ENCODE results near the gene CHST15.

CHST15 gene

DNA sequence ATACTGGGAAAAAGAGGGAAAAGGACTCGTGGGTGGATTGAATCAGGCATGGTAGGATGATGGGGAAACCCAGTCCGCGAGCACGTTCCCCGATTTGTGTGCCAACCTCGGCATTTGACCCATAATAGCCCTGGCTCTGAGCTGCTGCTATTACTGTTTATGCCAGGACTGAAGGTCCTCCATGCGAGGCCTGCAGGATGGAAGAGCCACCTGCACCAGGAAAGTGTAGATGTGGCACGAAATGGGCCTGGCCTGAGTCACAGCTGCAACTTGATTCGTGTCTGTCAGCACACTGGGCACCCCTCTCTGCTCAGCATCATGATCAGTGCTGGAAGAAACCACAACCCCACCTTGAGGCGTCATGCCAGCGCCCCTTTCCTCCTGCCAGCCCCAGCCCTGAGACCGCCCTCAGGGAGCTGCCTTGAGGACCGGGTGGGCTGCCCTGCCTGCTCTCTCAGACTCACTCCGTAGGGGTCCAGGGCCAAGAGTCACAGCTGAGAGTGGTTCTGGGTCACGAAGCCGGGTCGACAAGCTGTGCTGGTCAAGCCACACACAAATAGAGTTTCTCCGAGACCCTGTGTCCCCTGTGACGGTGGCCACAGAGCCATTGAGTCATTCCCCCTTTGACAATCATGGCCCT is 74.4 kb downstream of the CHST15 start:
- DNase-seq (ENCODE audit: low spot score in 2 of 2) (no peak), ATAC-seq (no peak)
- H3K27ac Mint-ChIP-seq: no peak overlapping the region
- H3K36me3 Mint-ChIP-seq: no peaks in the 10 kb centered on the region
- H3K4me1 Mint-ChIP-seq: no peaks in the 10 kb centered on the region
- H3K4me3 Mint-ChIP-seq: no peak overlapping the region
- peaks cover under 1% of the 10 kb centered on the region for H3K9me3 Mint-ChIP-seq

GRCh38 chr10:124017729-124018128 is 75.7 kb downstream of the CHST15 start:
- H3K36me3 Mint-ChIP-seq: no peaks in the 10 kb centered on the region
- H3K4me3 Mint-ChIP-seq: no peak overlapping the region
- H3K9me3 Mint-ChIP-seq: peaks cover 4% of the 10 kb centered on the region
- H3K27ac Mint-ChIP-seq: no peak overlapping the region
- ATAC-seq (peak; percentile 11), DNase-seq (ENCODE audit: low spot score in 2 of 2) (no peak)
- no peaks in the 10 kb centered on the region for H3K4me1 Mint-ChIP-seq

DNA sequence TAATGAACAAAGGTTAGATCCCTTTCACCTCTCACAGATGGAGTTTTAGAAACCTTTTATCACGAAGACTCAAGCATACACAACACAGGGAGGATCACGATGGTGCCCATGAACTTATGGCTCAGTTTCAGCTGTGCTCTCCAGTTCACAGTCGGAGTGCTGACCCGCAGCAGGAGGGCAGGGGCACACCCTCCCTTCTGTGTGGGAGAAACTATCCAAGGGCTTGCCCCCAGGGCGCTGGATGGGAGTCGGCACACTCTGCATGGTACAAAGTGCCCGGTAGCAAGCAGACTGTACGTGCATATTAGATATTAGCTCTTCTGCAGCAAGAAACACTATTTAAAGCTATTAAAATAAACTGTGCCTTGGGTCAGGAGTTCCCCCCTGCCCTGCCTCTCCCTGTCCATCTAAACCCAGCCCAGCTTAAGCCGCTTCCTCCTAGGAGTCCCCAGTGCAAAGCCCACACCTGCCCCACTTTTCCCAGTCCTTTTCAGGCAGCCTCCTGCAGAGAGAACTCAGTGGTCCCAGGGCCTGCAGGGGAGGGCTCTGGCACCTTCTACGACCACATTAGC is 76.5 kb downstream of the CHST15 start:
- no peaks in the 10 kb centered on the region for H3K4me1 Mint-ChIP-seq
- no peak overlapping the region for H3K4me3 Mint-ChIP-seq
- peaks cover 4% of the 10 kb centered on the region for H3K9me3 Mint-ChIP-seq
- DNase-seq (ENCODE audit: low spot score in 2 of 2) (no peak), ATAC-seq (no peak)
- no peak overlapping the region for H3K27ac Mint-ChIP-seq
- H3K36me3 Mint-ChIP-seq: no peaks in the 10 kb centered on the region

GRCh38 chr10:124015991-124016390 is 77.4 kb downstream of the CHST15 start:
- H3K9me3 Mint-ChIP-seq: peaks cover 4% of the 10 kb centered on the region
- H3K27ac Mint-ChIP-seq: no peak overlapping the region
- no peak for ATAC-seq
- DNase-seq (ENCODE audit: low spot score in 2 of 2): no peak
- H3K4me1 Mint-ChIP-seq: no peaks in the 10 kb centered on the region
- no peak overlapping the region for H3K4me3 Mint-ChIP-seq
- H3K36me3 Mint-ChIP-seq: no peaks in the 10 kb centered on the region

- no peak for DNase-seq (ENCODE audit: low spot score in 2 of 2)
- Mint-ChIP-seq H3K4me1 (no peaks in the 10 kb centered on the region), H3K36me3 (no peaks in the 10 kb centered on the region), H3K27ac (no peak overlapping the region), H3K4me3 (no peak overlapping the region), H3K9me3 (peaks cover 4% of the 10 kb centered on the region)
- ATAC-seq: no peak
Measured at GRCh38 chr10:124014416-124015154, 78.8 kb downstream of the CHST15 start.

GRCh38 chr10:124013916-124014315 is 79.5 kb downstream of the CHST15 start:
- Mint-ChIP-seq H3K36me3 (no peaks in the 10 kb centered on the region), H3K27ac (no peak overlapping the region), H3K4me1 (no peaks in the 10 kb centered on the region), H3K9me3 (peaks cover 4% of the 10 kb centered on the region), H3K4me3 (no peak overlapping the region)
- ATAC-seq: no peak
- DNase-seq (ENCODE audit: low spot score in 2 of 2): no peak

DNA sequence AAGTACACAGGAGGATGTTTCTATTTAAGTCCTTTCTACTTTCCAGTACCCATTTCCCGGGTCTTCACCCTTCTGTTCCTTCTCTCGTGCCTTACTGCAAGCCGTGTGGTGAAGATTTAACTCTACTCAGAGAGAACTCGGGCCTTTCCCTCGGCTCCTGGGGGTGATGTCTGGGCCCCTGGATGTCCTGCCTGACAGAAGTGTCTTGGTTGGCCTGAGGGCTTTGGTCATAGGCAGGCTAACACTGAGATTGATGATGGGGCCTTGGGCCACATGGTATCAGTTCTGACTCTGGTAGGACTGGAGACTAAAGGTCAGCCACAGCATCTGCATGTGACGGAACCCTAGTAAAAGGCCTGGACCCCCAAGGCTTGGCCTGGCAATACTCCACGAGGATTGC is 80.4 kb downstream of the CHST15 start:
- peaks cover 4% of the 10 kb centered on the region for H3K9me3 Mint-ChIP-seq
- H3K4me3 Mint-ChIP-seq: no peak overlapping the region
- ATAC-seq: no peak
- no peaks in the 10 kb centered on the region for H3K36me3 Mint-ChIP-seq
- H3K4me1 Mint-ChIP-seq: no peaks in the 10 kb centered on the region
- DNase-seq (ENCODE audit: low spot score in 2 of 2): no peak
- no peak overlapping the region for H3K27ac Mint-ChIP-seq

- H3K4me3 Mint-ChIP-seq: no peak overlapping the region
- ATAC-seq: no peak
- H3K4me1 Mint-ChIP-seq: no peaks in the 10 kb centered on the region
- no peaks in the 10 kb centered on the region for H3K36me3 Mint-ChIP-seq
- H3K9me3 Mint-ChIP-seq: peaks cover 4% of the 10 kb centered on the region
- DNase-seq (ENCODE audit: low spot score in 2 of 2): no peak
- no peak overlapping the region for H3K27ac Mint-ChIP-seq
Measured at GRCh38 chr10:124012583-124012982, 80.8 kb downstream of the CHST15 start.

DNA sequence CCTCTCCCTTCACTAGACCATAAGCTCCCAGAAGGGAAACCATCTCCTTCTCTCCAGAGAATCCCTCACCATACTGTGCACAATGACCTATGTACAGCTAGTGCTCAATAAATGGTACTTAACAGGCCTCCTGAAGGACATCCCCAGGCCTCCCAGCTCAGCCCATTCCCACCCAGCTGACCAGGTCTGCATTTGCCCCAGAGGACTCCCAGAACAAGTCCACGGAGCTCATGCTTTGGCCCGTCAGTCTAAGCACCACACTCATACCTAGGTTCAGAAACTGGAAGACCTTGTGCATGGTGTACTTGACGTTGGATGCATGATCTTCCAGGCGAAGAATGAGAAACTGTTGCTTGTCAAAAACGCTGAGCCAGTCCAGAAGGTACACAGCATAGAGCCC is 81.3 kb downstream of the CHST15 start:
- Mint-ChIP-seq H3K4me1 (no peaks in the 10 kb centered on the region), H3K4me3 (no peak overlapping the region), H3K27ac (no peak overlapping the region), H3K36me3 (no peaks in the 10 kb centered on the region), H3K9me3 (peaks cover 4% of the 10 kb centered on the region)
- ATAC-seq: no peak
- no peak for DNase-seq (ENCODE audit: low spot score in 2 of 2)

- ATAC-seq: no peak
Measured at GRCh38 chr10:124011464-124011863, 81.9 kb downstream of the CHST15 start.

DNA sequence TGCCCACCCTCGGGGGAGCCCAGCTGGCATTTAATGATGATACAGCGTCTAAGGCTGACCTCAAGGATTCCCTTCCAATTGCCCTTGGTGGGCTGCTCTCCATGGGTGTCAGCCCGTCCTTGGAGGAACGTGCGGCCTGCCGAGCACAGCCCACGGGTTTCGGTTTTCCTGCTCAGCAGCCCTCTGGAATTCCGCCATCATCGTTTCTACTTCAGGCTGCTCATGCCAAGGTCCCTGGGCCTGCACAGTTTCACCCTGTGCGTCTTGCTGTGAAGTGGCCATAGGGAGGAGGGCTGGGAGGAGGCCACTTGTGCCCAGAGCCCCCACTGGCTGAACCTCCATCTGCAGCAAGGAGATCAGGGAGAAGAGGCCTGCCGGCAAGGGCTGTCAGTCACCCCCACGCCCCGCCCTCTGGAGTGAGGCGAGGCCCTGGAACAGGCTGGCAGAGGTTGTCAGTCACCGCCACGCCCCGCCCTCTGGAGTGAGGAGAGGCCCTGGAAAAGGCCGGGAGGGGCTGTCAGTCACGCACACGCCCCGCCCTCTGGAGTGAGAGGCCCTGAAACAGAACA is 82.8 kb downstream of the CHST15 start:
- DNase-seq (ENCODE audit: low spot score in 2 of 2) (no peak), ATAC-seq (no peak)
- Mint-ChIP-seq H3K27ac (no peak overlapping the region), H3K36me3 (no peaks in the 10 kb centered on the region), H3K9me3 (peaks cover 4% of the 10 kb centered on the region), H3K4me3 (no peak overlapping the region), H3K4me1 (no peaks in the 10 kb centered on the region)

More at GRCh38 chr10:124011464-124011863, 81.9 kb downstream of the CHST15 start:
- Mint-ChIP-seq H3K4me1 (no peaks in the 10 kb centered on the region), H3K4me3 (no peak overlapping the region), H3K9me3 (peaks cover 4% of the 10 kb centered on the region), H3K36me3 (no peaks in the 10 kb centered on the region), H3K27ac (no peak overlapping the region)
- no peak for DNase-seq (ENCODE audit: low spot score in 2 of 2)

DNA sequence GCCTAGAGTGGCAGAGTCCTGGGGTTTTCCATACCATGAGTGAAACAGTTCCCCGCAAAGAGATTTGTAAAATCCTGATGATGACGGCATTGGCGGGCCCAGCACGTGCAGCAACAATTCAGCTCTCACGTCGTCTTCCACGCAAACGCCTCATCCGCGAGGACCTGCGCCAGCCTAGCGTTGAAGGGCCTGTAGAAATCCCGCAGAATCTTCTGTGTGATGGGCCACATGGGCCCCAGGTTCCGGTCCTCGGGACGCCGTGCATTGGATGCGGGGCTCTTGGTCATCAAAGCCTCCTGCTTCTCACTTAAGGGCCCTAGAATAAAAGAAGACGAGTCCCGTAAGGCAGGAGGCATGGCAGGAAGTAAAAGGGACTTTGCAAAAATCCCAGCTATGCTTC is 83.4 kb downstream of the CHST15 start:
- Mint-ChIP-seq H3K27ac (no peak overlapping the region), H3K4me1 (no peaks in the 10 kb centered on the region), H3K36me3 (no peaks in the 10 kb centered on the region), H3K4me3 (no peak overlapping the region), H3K9me3 (peaks cover 4% of the 10 kb centered on the region)
- ATAC-seq (no peak), DNase-seq (ENCODE audit: low spot score in 2 of 2) (no peak)

GRCh38 chr10:124009231-124010015 is 84.0 kb downstream of the CHST15 start:
- ATAC-seq (no peak), DNase-seq (ENCODE audit: low spot score in 2 of 2) (no peak)
- Mint-ChIP-seq H3K27ac (peak overlapping the region; percentile 20), H3K36me3 (no peaks in the 10 kb centered on the region), H3K9me3 (peaks cover 4% of the 10 kb centered on the region), H3K4me1 (no peaks in the 10 kb centered on the region), H3K4me3 (no peak overlapping the region)

GRCh38 chr10:124008681-124009080 is 84.7 kb downstream of the CHST15 start:
- Mint-ChIP-seq H3K4me1 (no peaks in the 10 kb centered on the region), H3K4me3 (no peak overlapping the region), H3K27ac (peak overlapping the region; percentile 20), H3K36me3 (no peaks in the 10 kb centered on the region), H3K9me3 (no peaks in the 10 kb centered on the region)
- ATAC-seq (no peak), DNase-seq (ENCODE audit: low spot score in 2 of 2) (no peak)

GRCh38 chr10:124008187-124008586 is 85.2 kb downstream of the CHST15 start:
- H3K4me3 Mint-ChIP-seq: no peak overlapping the region
- H3K27ac Mint-ChIP-seq: no peak overlapping the region
- H3K9me3 Mint-ChIP-seq: no peaks in the 10 kb centered on the region
- no peaks in the 10 kb centered on the region for H3K36me3 Mint-ChIP-seq
- no peak for ATAC-seq
- no peaks in the 10 kb centered on the region for H3K4me1 Mint-ChIP-seq
- no peak for DNase-seq (ENCODE audit: low spot score in 2 of 2)
